Activated T-helper 1 cell treated with anti-CD3 and anti-CD28 coated beads, Interleukin-2, amount 50 U/mL, for 16 hours (primary cell): Measurements from ENCODE around the gene TIMP2.

Experiments
- DNase-seq, 2 donors: peaks; one replicate each; pipeline ENCODE4 v3.0.0-alpha.2; 2020; ENCODE audit warnings: low read depth in 1 of 2, low spot score in 1 of 2

TIMP2 gene

DNA sequence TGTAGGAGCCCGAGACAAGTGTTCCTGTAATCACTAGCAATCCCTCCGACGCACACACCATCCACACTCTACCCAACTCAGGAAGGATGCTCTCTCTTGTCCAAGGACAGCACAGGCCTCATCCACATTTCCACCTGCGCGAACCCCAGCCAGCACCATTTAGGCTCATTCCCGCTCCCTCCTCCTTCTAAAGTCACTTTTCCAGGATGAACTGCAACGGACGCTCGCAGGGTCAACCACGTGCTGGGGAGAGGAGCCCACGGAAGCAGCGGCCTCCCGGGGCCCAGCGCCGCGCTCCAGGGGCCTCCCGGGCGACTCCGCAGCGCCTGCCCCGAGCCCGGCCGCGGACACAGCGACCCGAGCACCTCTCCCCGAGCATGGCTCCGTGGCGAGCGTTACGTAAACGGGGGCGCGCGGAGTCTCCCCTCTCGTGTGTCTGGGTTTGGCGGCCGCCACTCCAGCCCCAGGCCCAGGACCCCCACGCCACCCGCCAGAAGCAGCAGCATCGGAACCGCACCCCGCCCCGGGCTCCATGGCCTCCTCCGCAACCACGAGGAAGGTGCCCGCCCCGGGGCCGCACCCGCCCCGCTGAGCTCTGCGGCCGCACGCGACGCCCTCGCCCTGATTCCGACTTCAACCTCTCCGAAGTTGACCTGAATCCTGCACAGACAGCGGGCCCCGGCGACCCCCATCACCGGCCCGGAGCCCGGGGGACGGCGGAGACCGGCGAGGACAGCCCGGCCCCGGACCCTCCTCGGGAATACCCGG lies 85.2 kb downstream of the TIMP2 start:
- peak; percentile 11 to 37 for DNase-seq

DNA sequence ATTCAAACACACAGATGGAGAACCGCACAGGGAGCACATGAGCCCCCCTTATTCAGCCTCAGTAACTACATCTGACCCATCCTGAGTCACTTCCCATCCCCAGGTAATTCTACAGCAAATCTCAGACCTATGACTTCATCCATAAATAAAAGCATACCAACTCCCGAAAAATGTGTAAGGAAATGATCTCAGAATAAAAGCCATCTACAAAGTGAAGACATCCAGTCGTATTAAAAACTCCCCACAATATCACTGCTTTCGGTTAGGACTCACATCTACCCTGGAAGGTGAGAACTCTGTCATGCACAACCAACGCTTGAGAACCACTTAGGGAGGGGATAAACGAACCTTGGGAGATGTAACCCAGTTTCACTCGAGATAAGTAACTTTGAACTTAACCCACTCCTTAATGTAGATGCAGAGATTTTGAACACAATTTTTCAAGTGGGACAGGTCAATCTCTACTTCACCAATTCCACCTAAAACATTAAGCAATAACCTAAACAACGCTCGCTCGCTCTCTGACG lies 85.9 kb downstream of the TIMP2 start:
- no peak for DNase-seq

DNA sequence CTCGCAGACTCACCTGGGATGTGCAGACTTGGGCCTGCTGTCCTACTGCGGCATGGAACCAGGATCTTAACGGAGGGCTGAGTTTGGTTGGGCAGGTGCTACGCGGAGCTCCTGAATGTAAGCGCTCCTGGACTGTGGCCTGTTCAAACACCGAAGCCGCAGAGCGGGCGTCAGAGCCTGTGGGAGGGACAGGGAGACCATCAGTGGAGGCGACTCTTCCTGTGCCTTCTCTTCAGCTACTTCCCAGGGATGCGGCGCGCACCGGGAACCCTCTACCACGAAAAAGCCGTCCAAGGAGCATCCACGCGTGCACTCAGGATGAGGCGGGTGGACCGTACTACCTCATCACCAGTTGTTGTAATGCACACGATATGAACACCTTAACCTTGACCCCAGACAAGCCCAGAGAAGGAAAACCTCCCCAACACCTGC lies 86.6 kb downstream of the TIMP2 start:
- DNase-seq, result no peak

DNA sequence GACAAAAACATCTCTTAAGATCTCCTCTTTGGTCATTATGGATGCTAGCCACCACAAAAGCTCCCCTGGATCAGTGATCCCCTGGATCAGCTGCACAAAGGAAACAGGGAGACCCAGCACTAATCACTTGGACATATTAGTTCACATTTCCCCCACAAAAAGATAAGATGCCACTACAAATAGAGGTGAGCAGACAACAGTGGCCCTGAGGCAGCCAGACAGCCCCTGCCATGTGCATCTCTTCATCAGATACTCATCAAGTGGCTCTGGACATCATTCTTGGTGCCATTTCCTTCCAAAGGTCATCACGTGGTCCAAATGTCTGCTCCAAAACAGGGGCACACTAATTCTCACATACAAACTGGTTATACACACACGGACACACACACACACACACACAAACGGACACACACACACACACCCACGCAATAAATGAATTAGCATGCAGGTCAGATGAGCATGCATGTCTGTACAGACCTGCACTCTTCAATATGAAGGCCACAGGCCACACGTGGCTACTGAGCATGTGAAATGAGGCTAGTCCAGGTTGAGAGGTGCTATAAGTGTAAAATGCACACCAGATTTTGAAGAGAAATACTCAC lies 88.7 kb downstream of the TIMP2 start:
- no peak for DNase-seq

DNA sequence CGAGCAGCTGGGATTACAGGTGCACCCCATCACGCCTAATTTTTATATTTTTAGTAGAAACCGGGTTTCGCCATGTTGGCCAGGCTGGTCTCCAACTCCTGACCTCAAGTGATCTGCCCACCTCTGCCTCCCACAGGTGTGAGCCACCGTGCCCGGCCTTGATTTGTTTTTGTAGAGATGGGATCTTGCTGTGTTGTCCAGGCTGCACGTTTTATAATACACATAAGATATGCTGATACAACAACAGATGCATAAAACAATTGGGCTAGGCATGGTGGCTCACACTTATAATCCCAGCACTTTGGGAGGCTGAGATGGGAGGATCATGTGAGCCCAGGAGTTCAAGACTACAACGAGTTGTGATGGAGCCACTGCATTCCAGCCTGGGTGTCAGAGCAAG lies 90.6 kb downstream of the TIMP2 start:
- DNase-seq, result no peak

DNA sequence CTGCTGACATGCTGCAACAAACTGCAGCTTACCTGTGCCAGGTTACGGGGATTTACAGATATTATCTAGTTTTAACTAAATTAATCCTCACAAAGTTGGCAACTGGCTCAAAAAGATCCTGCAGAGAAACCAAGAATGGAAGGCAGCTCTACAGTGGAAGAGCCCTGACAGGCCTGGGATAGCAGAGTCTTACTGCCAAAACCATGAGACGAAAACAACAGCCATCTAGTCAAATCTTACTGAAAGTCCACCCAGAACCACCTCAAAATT lies 92.7 kb downstream of the TIMP2 start:
- no peak for DNase-seq

DNA sequence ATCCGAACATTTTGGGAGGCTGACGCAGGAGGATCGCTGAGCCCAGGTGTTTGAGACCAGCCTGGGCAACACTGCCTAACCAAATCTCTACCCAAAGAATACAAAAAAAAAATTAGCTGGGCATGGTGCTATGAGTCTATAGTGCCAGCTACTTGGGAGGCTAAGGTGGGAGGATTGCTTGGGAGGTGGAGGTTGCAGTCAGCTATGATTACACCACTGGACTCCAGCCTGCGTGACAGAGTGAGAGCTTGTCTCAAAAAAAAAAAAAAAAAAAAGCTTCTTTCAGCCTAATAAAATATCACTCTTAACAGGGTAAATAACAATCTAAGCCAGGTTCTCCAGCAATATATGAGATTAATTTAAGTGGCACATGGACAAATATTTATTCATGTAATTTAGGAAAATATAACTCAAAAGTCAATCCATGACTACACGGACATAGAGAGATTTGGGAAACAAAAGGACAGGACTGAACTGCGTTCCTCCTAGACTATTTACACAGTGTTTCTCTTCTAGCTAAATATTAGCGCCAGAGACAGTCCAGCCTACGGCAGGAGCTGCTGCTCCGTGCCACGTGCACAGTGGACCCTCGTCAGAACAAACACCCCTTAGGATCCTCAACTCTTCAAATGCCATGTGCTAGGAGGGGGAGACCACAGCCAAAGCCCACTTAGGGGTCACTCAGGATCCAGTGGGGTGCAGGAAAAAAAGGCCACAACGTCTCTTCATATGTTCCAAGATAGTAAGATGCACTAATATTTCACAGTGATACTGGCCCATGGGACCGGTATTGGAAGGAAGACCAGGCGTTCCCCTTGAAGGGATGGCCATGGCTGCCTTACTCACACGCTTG lies 93.3 kb downstream of the TIMP2 start:
- no peak for DNase-seq

DNA sequence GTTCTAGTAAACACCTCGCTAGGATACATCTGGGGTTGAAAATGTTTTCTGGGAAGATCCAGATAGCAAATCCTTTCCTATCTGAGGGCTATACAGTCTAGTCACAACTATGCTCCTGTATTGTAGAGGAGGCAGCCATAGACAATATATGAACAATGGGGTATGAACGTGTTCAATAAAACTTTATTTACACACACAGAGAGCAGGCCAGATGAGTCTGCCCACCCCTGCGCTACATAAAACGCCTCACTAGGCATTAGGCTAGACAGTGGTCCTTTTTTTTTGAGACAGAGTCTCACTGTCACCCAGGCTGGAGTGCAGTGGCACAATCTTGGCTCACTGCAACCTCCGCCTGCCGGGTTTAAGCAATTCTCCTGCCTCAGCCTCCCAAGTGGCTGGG lies 95.7 kb downstream of the TIMP2 start:
- DNase-seq, result no peak

DNA sequence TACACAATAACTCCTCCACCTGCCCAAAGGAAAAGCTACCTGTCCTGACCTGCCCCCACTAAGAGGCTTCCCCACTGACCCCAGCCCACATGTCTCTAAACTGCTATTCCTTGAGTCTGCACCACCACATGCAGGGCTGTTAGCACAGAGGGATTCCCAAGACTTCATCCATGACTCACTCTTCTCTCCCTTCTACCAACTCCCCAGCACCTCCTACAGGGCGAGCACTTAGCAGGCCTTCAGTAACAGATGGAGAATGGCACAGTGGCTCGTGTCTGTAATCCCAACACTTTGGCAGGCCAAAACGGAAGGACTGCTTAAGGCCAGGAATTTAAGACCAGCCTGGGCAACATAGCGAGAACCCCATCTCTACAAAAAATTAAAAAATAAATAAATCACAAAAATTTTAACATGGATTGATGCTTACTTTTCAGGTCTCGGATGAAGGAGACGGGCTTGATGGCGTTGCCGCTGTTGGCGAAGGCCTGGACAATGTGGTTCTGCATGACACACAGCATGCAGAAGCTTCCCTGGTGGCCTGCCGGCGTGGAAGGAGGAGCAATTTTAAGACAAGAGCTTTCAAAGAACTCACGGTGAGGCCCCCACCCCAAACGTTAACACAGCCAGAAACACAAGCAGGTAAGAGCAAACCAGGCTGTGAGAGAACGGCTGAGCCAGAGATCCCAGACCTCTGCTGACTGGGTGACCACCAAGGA lies 96.6 kb downstream of the TIMP2 start:
- no peak for DNase-seq

DNA sequence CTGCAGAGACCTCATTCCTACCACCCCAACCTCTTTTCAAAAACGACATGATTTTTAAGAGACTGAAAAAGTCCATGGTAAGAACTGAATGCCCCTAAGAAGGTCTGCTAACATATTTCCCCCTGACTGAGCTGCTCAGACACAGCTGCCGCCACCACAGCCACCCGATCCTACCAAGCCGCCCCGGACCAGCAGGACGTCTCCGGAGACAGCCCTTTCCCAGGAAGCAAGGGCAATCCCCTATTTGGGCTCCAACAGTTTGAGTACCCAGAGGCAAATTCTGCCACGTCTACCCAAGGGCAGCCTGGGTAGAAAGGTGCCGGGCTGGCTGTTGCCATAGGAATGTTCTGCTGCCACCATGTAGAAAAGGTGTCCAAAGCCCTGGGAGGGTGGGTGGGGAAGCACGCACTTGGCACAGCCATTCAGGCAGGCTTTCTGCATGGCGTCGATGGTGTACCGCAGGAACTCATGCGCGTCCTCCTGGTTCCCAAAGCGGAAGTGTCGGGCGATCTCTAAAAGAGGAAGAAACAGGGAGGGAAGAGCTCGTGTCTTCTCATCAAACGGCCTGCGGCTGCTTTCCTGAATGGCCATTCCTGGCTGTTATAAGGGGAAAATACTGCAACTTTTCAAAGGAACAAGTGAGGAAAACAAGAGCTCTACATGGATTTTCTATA lies 98.2 kb downstream of the TIMP2 start:
- DNase-seq, result no peak

DNA sequence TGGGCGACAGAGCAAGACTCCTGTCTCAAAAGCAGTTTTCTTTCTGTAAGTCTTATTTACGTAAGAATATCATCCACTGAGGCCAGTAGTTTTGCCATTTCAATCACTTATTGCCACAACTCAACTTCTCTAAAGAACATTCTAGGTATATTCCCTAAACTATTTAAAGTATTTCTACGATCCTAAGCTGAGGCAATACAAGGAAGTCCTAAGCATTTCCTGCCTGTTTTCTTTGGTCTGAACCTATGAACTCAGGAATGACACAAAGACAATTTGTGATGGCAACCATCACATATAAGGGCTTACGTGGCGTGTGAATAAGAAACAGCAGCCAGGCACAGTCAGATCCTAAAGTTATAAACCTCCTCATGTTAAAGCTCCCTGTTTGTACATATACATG lies 98.8 kb downstream of the TIMP2 start:
- no peak for DNase-seq

DNA sequence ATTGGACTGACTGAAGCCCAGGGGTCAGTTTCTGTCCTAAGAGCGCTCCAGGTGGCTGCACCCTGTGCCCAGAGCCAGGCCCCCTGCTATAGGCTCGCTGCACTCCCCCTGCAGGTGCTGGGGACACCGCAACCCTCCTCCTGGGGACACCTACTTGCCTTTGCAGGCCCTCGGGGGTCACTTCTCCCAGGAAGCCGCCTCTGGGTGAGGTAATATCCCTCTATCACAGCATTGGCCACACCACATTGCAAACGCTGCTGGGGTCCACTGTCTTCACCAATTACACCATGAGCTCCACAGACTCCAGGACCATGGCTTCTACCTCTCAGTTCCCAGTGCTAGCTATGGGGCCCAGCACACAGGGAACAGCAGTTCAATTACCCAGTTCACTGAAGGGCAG lies 99.5 kb downstream of the TIMP2 start:
- no peak for DNase-seq

DNA sequence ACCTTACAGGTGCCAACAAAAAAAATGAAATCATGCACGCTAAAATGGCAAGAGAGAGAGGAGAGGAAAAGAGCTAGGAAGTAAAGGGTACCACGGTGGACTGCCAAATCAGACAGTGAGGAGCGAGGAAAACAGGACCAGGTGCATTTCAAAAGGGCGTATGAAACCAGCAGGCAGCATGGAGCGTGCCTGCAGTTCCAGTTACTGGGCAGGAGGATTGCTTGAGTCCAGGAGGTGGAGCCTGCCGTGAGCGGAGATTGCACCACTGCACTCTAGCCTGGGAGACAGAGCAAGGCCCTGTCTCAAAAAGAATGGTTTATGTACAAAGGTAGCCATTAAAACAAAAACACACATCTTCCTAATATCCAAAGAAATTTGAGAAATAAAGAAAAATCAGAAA lies 100.9 kb downstream of the TIMP2 start:
- DNase-seq, result no peak

DNA sequence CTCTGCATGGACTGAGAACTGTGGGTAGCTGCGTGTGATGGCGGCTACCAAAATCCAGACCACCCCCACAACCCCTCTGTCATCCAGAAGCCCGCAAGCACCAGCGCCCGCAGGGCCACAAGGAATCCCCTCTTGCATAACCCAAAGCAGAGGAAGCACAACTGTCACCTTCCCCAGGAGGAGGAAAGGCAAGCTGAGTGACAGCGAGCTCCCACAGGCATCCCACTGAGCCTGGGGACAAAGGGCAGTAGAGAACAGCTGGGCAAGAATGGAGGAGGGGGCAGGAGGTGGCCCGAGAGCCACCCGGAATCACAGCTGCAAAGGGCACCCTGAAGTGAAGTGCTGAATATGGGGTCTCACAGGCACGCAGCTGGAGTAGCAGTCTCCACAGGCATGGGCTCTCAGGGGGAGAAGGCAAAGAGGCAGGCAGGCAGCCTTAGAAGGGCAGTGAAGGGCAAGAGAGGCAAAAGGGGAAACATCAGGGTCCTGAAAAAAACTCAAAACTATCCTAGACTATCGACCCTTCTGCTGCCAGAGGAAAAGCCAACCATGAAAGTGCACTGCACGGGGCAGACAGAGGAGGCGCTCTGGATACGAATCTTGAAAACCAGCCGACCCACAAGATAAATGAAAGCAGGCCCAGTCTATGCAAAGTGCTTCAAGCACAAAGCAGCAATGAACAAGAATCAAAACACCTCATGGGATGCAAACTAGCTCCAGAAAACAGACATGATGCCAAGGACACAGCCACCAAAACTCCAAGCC lies 101.7 kb downstream of the TIMP2 start:
- DNase-seq, result no peak

DNA sequence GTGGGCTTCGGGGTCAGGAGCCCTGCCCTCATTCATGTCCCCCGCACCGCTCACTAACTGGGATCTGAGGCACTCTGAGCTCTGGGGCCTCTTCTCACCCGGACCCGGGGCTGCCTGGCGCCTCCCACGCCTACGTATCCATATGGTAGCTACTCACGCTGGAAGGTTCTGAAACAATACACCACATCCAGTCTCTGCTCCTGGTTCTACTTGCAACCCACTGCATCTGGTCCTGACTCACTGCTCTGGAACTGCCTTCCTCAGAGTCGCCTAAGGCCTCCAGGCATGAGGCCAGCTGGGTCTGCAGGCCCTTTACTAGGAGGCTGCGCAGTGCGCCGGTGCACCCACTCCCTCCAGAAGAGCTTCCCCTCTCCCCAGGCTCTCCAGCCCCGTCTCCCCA lies 102.6 kb downstream of the TIMP2 start:
- DNase-seq, result no peak

DNA sequence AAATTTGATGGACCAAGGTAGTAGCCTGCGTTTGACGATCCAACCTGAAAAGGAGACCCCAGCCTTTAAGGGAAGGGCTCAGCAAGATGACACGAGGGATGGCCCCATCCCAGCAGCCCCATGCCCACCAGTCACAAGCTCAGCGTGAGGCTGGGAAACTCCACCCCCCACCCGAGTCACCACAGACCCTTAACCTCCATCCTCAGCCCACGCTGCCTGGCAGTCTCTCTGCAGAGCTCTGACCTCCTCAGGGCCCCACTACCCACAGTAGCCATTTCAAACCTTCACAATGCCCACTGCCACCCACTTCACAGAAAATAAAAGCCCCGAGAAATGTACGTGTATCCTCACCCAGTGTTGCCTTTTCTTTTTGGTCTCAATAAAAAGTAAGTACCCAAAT lies 103.2 kb downstream of the TIMP2 start:
- no peak for DNase-seq

DNA sequence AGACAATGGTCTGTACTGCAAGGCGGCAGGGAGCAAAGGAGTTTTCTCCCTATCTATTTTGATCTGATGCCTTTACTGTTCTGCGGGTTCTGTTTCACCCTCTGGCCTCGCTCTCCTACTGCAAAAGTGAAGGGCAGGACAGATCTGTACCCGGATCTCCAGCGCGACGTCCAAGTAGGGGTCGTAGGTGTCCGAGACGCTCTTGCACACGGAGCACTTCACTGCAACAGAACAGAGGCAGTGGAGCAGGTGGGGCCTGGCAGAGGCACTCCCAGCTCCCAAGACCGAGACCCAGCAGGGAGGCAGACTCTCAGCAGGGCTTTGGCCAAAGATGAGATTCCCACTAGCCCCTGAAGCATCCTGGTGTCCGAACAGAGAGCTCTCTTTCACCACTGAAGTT lies 104.3 kb downstream of the TIMP2 start:
- DNase-seq, result no peak

DNA sequence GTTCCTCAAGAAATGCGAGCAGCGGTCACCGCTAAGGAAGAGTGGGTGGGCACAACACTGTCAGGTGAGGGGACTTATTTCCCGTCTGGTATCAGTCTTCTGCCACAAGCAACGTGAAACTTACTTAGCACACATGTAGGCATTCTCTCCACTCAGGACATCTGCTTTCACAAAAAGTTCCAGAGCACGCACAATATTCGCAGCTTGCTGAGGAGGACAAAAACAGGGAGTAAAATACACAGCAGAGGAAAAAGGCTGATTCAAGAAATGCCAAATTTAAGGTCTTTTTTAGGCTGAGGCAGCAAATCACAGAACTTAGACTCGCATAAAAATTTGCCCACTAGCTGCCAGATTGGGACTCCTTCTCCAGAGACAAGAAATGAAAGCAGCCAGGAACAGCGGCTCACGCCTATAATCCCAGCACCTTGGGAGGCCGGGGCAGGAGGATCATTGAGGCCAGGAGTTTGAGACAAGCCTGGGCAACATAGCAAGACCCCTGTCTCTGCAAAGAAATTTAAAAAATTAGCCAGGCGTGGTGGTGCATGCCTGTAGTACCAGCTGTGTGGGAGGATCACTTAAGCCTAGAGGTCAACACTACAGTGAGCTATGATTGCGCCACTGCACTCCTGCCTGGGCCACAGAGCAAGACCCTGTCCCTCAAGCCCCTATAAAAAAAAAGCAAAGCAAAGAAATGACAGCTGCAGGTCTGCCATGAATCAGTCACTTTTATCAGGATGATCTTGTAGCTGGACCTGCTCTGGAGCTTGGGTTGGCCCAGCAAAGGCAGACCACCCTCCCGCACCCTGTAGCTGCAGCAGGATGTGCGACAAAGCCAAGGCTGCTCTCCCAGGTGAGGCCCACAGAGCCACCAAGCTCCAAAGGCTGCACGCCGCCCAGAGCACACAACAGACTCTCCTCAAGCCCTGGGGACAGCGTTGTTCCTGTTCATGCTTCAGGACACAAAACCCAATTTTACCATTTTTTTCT lies 105.1 kb downstream of the TIMP2 start:
- DNase-seq, result no peak

DNA sequence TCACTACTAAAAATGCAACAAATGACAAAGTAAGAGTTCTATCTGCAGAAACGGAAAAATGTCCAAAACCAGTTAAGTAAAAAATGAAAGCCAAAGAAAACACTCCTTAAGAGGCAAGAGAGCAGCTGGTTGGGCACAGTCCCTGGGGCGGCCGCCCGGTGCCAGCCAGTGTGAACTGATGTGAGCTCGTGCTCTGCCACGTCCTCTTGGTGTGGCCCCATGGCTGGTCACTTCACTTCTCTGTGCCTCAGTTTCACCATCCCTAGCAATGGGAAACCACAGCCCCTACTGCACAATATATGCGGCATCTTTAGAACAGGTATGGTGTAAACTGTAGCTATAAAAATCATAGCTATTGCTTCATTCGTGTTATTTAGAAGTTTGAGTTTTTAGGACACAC lies 105.8 kb downstream of the TIMP2 start:
- no peak for DNase-seq
